Activated naive CD4-positive, alpha-beta T cell treated with anti-CD3 and anti-CD28 coated beads, Interleukin-2, amount 50 U/mL, for 16 hours (primary cell): ENCODE measurements around the gene RAD23A.
"Not testable (repeated sequence)": the region's sequence is repeated elsewhere in the genome, so short reads cannot be mapped to it uniquely, and the experiment has no call there.

Experiments used
- DNase-seq: peaks from one replicate; pipeline ENCODE4 v3.0.0-alpha.2; 2020

RAD23A gene

GRCh38 chr19:12945479-12946091, at the start of gene RAD23A:
Gene RAD23A, plus strand, starts transcription at chr19:12945862. Its CDS starts 87 bp downstream, at chr19:12945949.
- peak; percentile 98 for DNase-seq

- DNase-seq = no peak
Measured at GRCh38 chr19:12896460-12896859, 49.2 kb upstream of the RAD23A start.

GRCh38 chr19:12899891-12900518, 45.7 kb upstream of the RAD23A start:
- DNase-seq = no peak

GRCh38 chr19:12907166-12907565, 38.5 kb upstream of the RAD23A start:
- DNase-seq = no peak

- no peak for DNase-seq
Measured at GRCh38 chr19:12912571-12912970, 33.1 kb upstream of the RAD23A start.

GRCh38 chr19:12913011-12913561, 32.6 kb upstream of the RAD23A start:
- DNase-seq = no peak

- DNase-seq = peak; percentile 37
Measured at GRCh38 chr19:12913851-12914690, 31.6 kb upstream of the RAD23A start.

- DNase-seq = not testable (repeated sequence)
Measured at GRCh38 chr19:12915860-12916259, 29.8 kb upstream of the RAD23A start.

GRCh38 chr19:12918253-12918652, 27.4 kb upstream of the RAD23A start:
- no peak for DNase-seq

- no peak for DNase-seq
Measured at GRCh38 chr19:12921047-12921446, 24.6 kb upstream of the RAD23A start.

- no peak for DNase-seq
Measured at GRCh38 chr19:12922959-12923358, 22.7 kb upstream of the RAD23A start.

- DNase-seq = no peak
Measured at GRCh38 chr19:12924621-12925310, 20.9 kb upstream of the RAD23A start.

GRCh38 chr19:12930002-12930645, 15.5 kb upstream of the RAD23A start:
- no peak for DNase-seq

GRCh38 chr19:12932392-12933286, 13.0 kb upstream of the RAD23A start:
- no peak for DNase-seq

- DNase-seq = peak; percentile 87
Measured at GRCh38 chr19:12933287-12934072, 12.2 kb upstream of the RAD23A start, which contains the start of gene FARSA. Gene FARSA, minus strand, starts transcription at chr19:12933711. Its CDS starts 15 bp downstream, at chr19:12933696.

GRCh38 chr19:12935071-12935470, 10.6 kb upstream of the RAD23A start:
- no peak for DNase-seq

GRCh38 chr19:12936582-12936981, 9.1 kb upstream of the RAD23A start:
- no peak for DNase-seq

- DNase-seq = no peak
Measured at GRCh38 chr19:12937093-12937926, 8.4 kb upstream of the RAD23A start.
